Gastrocnemius medialis (tissue), 4 donors: ENCODE measurements around the gene GABRB2. TPM values are rescaled to one million over a fixed set of nuclear protein-coding genes. Genes with fewer than 3 reads are reported as not detected.

Experiments
- ATAC-seq, 2 donors: fragments of 150-250 bp; one replicate each; pipeline ENCODE4 v1.9.1; 2016
- DNase-seq, 2 donors: peaks; one replicate each; pipeline ENCODE4 v3.0.0-alpha.2; 2019
- H3K27ac ChIP-seq, 4 donors: fragments of 200-600 bp; sonication (generic); 1 replicate in 1 of 4; 2 replicates in 3 of 4; pipeline ENCODE4 v1.5.1; 2016 to 2018; ENCODE audit warnings: mild to moderate bottlenecking in 2 of 4, moderate library complexity in 1 of 4
- H3K27me3 ChIP-seq, 3 donors: fragments of 200-600 bp; sonication (generic) in 2 of 3; 1 replicate in 1 of 3; 2 replicates in 2 of 3; pipeline versions ENCODE4 v1.5.1 to v1.6.0; 2016 to 2019; ENCODE audit warnings: mild to moderate bottlenecking in 1 of 3, moderate library complexity in 1 of 3
- H3K36me3 ChIP-seq, 2 donors: fragments of 200-600 bp; sonication (generic) in 1 of 2; one replicate each; pipeline ENCODE4 v1.5.1; 2017 to 2018
- H3K4me1 ChIP-seq, 2 donors: fragments of 200-600 bp; sonication (generic) in 1 of 2; one replicate each; pipeline ENCODE4 v1.5.1; 2016 to 2017; ENCODE audit warnings: mild to moderate bottlenecking in 2 of 2
- H3K4me3 ChIP-seq, 4 donors: fragments of 200-600 bp; sonication (generic) in 3 of 4; 1 replicate in 1 of 4; 2 replicates in 3 of 4; pipeline ENCODE4 v1.5.1; 2016 to 2019; ENCODE audit warnings: mild to moderate bottlenecking in 2 of 4
- H3K9me3 ChIP-seq, 3 donors: fragments of 200-600 bp; sonication (generic) in 2 of 3; 1 replicate in 1 of 3; 2 replicates in 2 of 3; pipeline ENCODE4 v1.5.1; 2016 to 2019
- POLR2A ChIP-seq, 2 donors: fragments of 450-650 bp; IDR thresholded peaks; one replicate each; pipeline ENCODE4 v1.6.1; 2017; ENCODE audit warnings: antibody characterized with exemption in 2 of 2, mild to moderate bottlenecking in 2 of 2, moderate library complexity in 2 of 2
- in situ Hi-C, 4 donors: fragments of 200-750 bp; cut with MboI; loops; one replicate each; pipeline versions ENCODE4 v1.15.0 to v1.8.0; 2017; ENCODE audit warnings: low sequenced_read_pairs in 4 of 4
- intact Hi-C: fragments of 100-400 bp; cut with DNase I; formaldehyde crosslinking; loops from one replicate; pipeline ENCODE4 v1.15.1; 2023; ENCODE audit warnings: low total_unique reads
- total RNA-seq, 4 donors: library from RNA; depleted of rRNA; stranded (reverse); fragments of >200 nt; gene quantifications; one replicate each; pipeline versions ENCODE4 v1.1.0 to v1.2.3, GENCODE V29; 2016
- TF ChIP-seq, protein P1 (sequence below), 5 experiments: fragments of 450-650 bp in 3 of 5; fragments of 200-600 bp in 2 of 5; sonication (generic) in 2 of 5; IDR thresholded peaks in 4 of 5; conservative IDR thresholded peaks in 1 of 5; 1 replicate in 4 of 5; 2 replicates in 1 of 5; pipeline ENCODE4 v1.5.1; 2016 to 2019; ENCODE audit warnings: antibody characterized with exemption in 5 of 5, mild to moderate bottlenecking in 3 of 5, moderate library complexity in 3 of 5

Gene GABRB2
- total RNA-seq, 4 donors from 2014 or later = 0.16 to 0.97 (median 0.63) TPM

- no peaks in the 10 kb centered on the region for H3K4me1 ChIP-seq
- ATAC-seq (no peak), DNase-seq (no peak)
- H3K9me3 ChIP-seq = no peaks in the 10 kb centered on the region
- H3K27ac ChIP-seq = no peak overlapping the region
- in situ Hi-C loops = no loop called here
- H3K36me3 ChIP-seq = no peaks in the 10 kb centered on the region
- intact Hi-C loops = no loop called here
- H3K27me3 ChIP-seq = no peaks in the 10 kb centered on the region
- no peak for TF ChIP-seq POLR2A (IDR thresholded peaks at IDR 0.05)
- TF ChIP-seq, protein P1, sequence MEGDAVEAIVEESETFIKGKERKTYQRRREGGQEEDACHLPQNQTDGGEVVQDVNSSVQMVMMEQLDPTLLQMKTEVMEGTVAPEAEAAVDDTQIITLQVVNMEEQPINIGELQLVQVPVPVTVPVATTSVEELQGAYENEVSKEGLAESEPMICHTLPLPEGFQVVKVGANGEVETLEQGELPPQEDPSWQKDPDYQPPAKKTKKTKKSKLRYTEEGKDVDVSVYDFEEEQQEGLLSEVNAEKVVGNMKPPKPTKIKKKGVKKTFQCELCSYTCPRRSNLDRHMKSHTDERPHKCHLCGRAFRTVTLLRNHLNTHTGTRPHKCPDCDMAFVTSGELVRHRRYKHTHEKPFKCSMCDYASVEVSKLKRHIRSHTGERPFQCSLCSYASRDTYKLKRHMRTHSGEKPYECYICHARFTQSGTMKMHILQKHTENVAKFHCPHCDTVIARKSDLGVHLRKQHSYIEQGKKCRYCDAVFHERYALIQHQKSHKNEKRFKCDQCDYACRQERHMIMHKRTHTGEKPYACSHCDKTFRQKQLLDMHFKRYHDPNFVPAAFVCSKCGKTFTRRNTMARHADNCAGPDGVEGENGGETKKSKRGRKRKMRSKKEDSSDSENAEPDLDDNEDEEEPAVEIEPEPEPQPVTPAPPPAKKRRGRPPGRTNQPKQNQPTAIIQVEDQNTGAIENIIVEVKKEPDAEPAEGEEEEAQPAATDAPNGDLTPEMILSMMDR (IDR thresholded peaks at IDR 0.05 in 4 of 5, conservative IDR thresholded peaks at IDR 0.05 in 1 of 5) = no peak
- no peak overlapping the region for H3K4me3 ChIP-seq
These were observed 250.7 kb downstream of the GABRB2 start for GRCh38 chr5:161295721-161296250.

DNA sequence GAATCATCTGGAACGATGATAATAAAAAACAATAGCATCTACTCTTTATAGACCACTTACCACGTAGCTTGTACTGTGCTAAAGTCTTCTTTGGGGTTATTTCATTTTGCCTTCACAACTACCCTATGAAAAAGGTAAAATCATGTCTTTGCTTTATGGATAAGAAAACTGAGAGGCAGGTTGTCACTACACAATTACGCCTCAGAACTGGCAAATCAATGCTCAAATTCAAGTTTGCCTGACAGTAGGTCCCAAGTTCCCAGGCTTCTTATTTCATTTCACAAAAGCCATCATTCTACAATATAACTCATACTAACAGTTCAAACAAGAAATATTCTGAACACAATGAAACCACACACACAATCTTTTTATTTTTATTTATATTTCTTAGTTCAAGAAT, 258.5 kb downstream of the GABRB2 start:
- no peaks in the 10 kb centered on the region for H3K9me3 ChIP-seq
- H3K27ac ChIP-seq = no peak overlapping the region
- no peak overlapping the region for H3K4me3 ChIP-seq
- H3K36me3 ChIP-seq = no peaks in the 10 kb centered on the region
- ATAC-seq (no peak), DNase-seq (no peak)
- TF ChIP-seq, protein P1 (IDR thresholded peaks at IDR 0.05 in 4 of 5, conservative IDR thresholded peaks at IDR 0.05 in 1 of 5) = no peak
- no peak for TF ChIP-seq POLR2A (IDR thresholded peaks at IDR 0.05)
- H3K4me1 ChIP-seq = no peaks in the 10 kb centered on the region
- in situ Hi-C loops (no loop called here), intact Hi-C loops (no loop called here)
- H3K27me3 ChIP-seq = no peaks in the 10 kb centered on the region

- no peaks in the 10 kb centered on the region for H3K9me3 ChIP-seq
- DNase-seq (no peak), ATAC-seq (no peak)
- H3K4me1 ChIP-seq = no peaks in the 10 kb centered on the region
- H3K36me3 ChIP-seq = no peaks in the 10 kb centered on the region
- in situ Hi-C loops (no loop called here), intact Hi-C loops (no loop called here)
- TF ChIP-seq, protein P1 (IDR thresholded peaks at IDR 0.05 in 4 of 5, conservative IDR thresholded peaks at IDR 0.05 in 1 of 5) = no peak
- TF ChIP-seq POLR2A (IDR thresholded peaks at IDR 0.05) = no peak
- no peaks in the 10 kb centered on the region for H3K27me3 ChIP-seq
- H3K4me3 ChIP-seq = no peak overlapping the region
- no peak overlapping the region for H3K27ac ChIP-seq
These were observed 259.1 kb downstream of the GABRB2 start for GRCh38 chr5:161287436-161287835.

DNA sequence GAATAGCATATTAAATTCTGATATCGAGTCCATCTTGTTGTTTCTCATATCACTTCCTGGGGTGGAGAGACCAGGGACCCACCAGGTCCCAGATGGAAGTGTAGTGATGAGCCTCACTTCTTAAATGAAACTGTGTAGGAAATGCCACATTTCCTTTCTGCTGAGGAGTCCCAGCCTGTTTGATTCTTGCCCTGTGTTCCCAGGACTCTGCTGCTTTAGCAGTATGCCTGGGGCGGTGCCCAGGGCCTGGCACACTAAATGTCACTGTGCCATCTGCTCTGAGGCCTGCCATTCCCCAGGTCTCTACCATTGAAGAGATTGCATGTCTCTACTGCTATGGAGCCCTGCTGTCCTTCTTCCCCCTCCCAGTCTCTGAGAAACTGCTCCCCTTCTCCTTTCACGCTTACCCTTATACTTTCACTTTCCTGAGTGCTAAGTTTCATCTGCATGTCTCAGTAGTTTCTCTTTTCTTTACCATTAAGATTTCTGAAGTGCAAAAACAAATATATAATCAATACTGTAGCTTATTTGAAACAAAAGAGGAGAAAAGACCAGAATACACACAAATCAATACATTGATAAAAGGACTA, 260.4 kb downstream of the GABRB2 start:
- ATAC-seq (no peak), DNase-seq (no peak)
- in situ Hi-C loops = no loop called here
- Histone ChIP-seq H3K9me3 (no peaks in the 10 kb centered on the region), H3K27me3 (no peaks in the 10 kb centered on the region), H3K4me1 (no peaks in the 10 kb centered on the region), H3K36me3 (no peaks in the 10 kb centered on the region), H3K27ac (no peak overlapping the region), H3K4me3 (no peak overlapping the region)
- intact Hi-C loops = no loop called here
- TF ChIP-seq, protein P1 (IDR thresholded peaks at IDR 0.05 in 4 of 5, conservative IDR thresholded peaks at IDR 0.05 in 1 of 5) = no peak
- TF ChIP-seq POLR2A (IDR thresholded peaks at IDR 0.05) = no peak

GRCh38 chr5:161284445-161284844, 262.1 kb downstream of the GABRB2 start:
- no peak overlapping the region for H3K27ac ChIP-seq
- no peaks in the 10 kb centered on the region for H3K9me3 ChIP-seq
- no peak overlapping the region for H3K4me3 ChIP-seq
- in situ Hi-C loops (no loop called here), intact Hi-C loops (no loop called here)
- no peak for ATAC-seq
- H3K27me3 ChIP-seq = no peaks in the 10 kb centered on the region
- no peaks in the 10 kb centered on the region for H3K36me3 ChIP-seq
- TF ChIP-seq, protein P1 (IDR thresholded peaks at IDR 0.05 in 4 of 5, conservative IDR thresholded peaks at IDR 0.05 in 1 of 5) = no peak
- TF ChIP-seq POLR2A (IDR thresholded peaks at IDR 0.05) = no peak
- no peaks in the 10 kb centered on the region for H3K4me1 ChIP-seq
- DNase-seq = no peak
